Nephron progenitor cell (in vitro differentiated cells): Measurements from ENCODE around the gene DNAJC30.
"Not testable (repeated sequence)": the region's sequence is repeated elsewhere in the genome, so short reads cannot be mapped to it uniquely, and the experiment has no call there.

ENCODE experiments used
- DNase-seq: peaks from one replicate; pipeline ENCODE4 v3.0.0; 2021
- H3K27ac Mint-ChIP-seq: 2 replicates; pipeline ENCODE4 v1.8.0; 2021; ENCODE audit warnings: mild to moderate bottlenecking, moderate library complexity, mixed read lengths
- H3K27me3 Mint-ChIP-seq: 2 replicates; pipeline ENCODE4 v1.8.0; 2021; ENCODE audit warnings: mild to moderate bottlenecking, low read depth, mixed read lengths; ENCODE audit not compliant: poor library complexity
- H3K36me3 Mint-ChIP-seq: 2 replicates; pipeline ENCODE4 v1.8.0; 2021; ENCODE audit warnings: low read depth, mixed read lengths
- H3K4me1 Mint-ChIP-seq: 2 replicates; pipeline ENCODE4 v1.8.0; 2021; ENCODE audit warnings: mixed read lengths
- H3K4me3 Mint-ChIP-seq: 2 replicates; pipeline ENCODE4 v1.8.0; 2021; ENCODE audit warnings: mild to moderate bottlenecking, moderate library complexity, mixed read lengths
- H3K9me3 Mint-ChIP-seq: 2 replicates; pipeline ENCODE4 v1.8.0; 2021; ENCODE audit warnings: mild to moderate bottlenecking, moderate library complexity, mixed read lengths
- CTCF ChIP-seq: fragments of 200-600 bp; sonication (generic); IDR thresholded peaks from 2 replicates; pipeline ENCODE4 v1.5.0; 2021; ENCODE audit warnings: antibody characterized with exemption

The DNAJC30 gene

DNA sequence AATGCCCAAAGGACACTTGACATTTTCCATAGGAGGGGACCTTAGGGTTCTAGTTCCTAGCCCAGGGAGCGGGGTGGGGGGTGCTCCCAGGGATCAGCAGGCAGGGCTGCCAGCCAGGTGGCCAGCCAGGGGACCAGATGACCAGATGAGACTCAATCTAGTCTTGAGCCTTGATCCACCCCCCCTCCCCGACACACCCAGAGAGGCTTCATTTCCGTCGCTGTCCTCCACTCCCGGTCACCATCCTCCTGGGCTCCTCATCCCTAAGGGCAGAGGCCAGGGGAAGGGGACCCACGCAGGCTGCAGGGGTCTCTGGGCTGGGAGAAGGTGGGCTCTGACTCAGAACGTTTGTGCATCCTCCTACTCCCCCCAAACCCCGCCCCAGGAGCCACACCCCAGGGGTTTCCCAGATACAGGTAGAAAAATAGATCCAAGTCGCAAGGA, 35.2 kb upstream of the DNAJC30 start:
- DNase-seq = no peak
- H3K4me1 Mint-ChIP-seq = peaks cover 38% of the 10 kb centered on the region
- H3K4me3 Mint-ChIP-seq = peak overlapping the region; percentile 75
- H3K36me3 Mint-ChIP-seq = no peaks in the 10 kb centered on the region
- no peak for TF ChIP-seq CTCF
- no peaks in the 10 kb centered on the region for H3K9me3 Mint-ChIP-seq
- H3K27ac Mint-ChIP-seq = no peak overlapping the region
- peaks cover 26% of the 10 kb centered on the region for H3K27me3 Mint-ChIP-seq

DNA sequence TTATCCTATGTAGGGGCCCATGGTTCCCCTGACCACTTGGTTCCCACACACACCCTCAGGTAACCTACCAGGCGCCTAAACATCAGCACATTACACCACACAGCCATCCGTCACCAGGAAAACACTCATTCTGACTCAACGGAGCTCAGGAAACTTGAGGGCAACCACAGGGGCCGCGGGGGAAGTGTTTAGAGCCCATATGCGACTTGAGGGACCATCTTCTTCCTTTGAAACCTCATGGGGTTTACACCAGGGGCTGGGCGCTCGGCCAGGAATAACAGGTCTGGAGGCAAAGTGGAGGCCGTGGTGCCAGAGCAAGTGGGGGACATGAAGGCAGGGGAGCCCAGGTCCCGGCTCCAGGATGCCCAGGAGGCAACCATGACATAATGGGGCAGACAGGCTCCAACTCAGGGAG, 34.7 kb upstream of the DNAJC30 start:
- H3K9me3 Mint-ChIP-seq = no peaks in the 10 kb centered on the region
- no peak for TF ChIP-seq CTCF
- peaks cover 38% of the 10 kb centered on the region for H3K4me1 Mint-ChIP-seq
- no peak overlapping the region for H3K27ac Mint-ChIP-seq
- H3K36me3 Mint-ChIP-seq = no peaks in the 10 kb centered on the region
- H3K4me3 Mint-ChIP-seq = peak overlapping the region; percentile 75
- H3K27me3 Mint-ChIP-seq = peaks cover 26% of the 10 kb centered on the region
- no peak for DNase-seq

- no peak for DNase-seq
- no peak for TF ChIP-seq CTCF
- Mint-ChIP-seq H3K36me3 (no peaks in the 10 kb centered on the region), H3K27me3 (peaks cover 26% of the 10 kb centered on the region), H3K4me1 (peaks cover 45% of the 10 kb centered on the region), H3K4me3 (peak overlapping the region; percentile 75), H3K27ac (no peak overlapping the region), H3K9me3 (no peaks in the 10 kb centered on the region)
Observed at GRCh38 chr7:73717025-73717807, 34.0 kb upstream of the DNAJC30 start.

DNA sequence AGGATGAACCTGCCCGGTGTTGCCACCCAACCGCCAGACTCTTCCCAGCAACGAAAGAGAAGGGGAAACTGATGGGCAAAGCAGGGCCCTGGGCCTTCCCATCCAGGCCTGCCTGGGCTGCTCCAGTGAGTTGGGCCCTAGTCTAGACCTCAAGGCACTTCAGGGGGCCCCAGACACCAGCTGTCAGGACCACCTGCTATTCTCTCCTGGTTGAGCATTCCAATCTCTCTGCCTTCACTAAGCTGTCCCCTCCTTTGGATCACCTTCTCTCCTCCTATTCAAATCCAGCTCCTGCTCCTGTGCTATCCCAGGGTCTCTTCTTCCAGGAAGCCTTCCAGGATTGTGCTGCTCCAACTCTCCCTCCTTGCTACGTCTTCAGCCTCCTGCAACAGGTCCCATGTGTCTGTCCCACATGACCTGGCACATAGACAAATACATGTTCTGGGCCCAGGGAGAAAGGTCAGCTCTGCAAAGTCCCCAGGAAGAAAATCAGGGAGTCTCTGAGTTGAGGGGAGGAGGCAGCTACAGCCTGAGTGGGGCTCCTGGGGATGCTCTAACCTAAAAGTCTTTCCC, 33.2 kb upstream of the DNAJC30 start:
- peak overlapping the region; percentile 63 for H3K4me3 Mint-ChIP-seq
- no peak for DNase-seq
- H3K27me3 Mint-ChIP-seq = peaks cover 24% of the 10 kb centered on the region
- H3K4me1 Mint-ChIP-seq = peaks cover 44% of the 10 kb centered on the region
- no peak for TF ChIP-seq CTCF
- H3K36me3 Mint-ChIP-seq = no peaks in the 10 kb centered on the region
- no peaks in the 10 kb centered on the region for H3K9me3 Mint-ChIP-seq
- H3K27ac Mint-ChIP-seq = no peak overlapping the region

- DNase-seq = peak; percentile 63
- peaks cover 17% of the 10 kb centered on the region for H3K27me3 Mint-ChIP-seq
- no peak for TF ChIP-seq CTCF
- peak overlapping the region; percentile 63 for H3K4me3 Mint-ChIP-seq
- H3K27ac Mint-ChIP-seq = peak overlapping the region; percentile 83
- peaks cover 40% of the 10 kb centered on the region for H3K4me1 Mint-ChIP-seq
- no peaks in the 10 kb centered on the region for H3K9me3 Mint-ChIP-seq
- H3K36me3 Mint-ChIP-seq = no peaks in the 10 kb centered on the region
Observed at GRCh38 chr7:73715648-73716317, 32.5 kb upstream of the DNAJC30 start.

GRCh38 chr7:73713319-73713718, 30.1 kb upstream of the DNAJC30 start:
- DNase-seq, H3K4me3 Mint-ChIP-seq, H3K9me3 Mint-ChIP-seq, H3K36me3 Mint-ChIP-seq, H3K27me3 Mint-ChIP-seq, H3K27ac Mint-ChIP-seq: not testable (repeated sequence)
- H3K4me1 Mint-ChIP-seq = peaks cover 39% of the 10 kb centered on the region
